HG03558 (cell line): ENCODE measurements around the gene RANBP17.
"Not testable (repeated sequence)": the region's sequence is repeated elsewhere in the genome, so short reads cannot be mapped to it uniquely, and the experiment has no call there.

Experiments used
- ATAC-seq: cut with Tn5 transposase; IDR thresholded peaks from one replicate; pipeline ENCODE4 v1.9.1; 2021; ENCODE audit warnings: moderate number of reproducible peaks; ENCODE audit not compliant: unreplicated experiment; ENCODE audit errors: extremely low read depth

Gene RANBP17

DNA sequence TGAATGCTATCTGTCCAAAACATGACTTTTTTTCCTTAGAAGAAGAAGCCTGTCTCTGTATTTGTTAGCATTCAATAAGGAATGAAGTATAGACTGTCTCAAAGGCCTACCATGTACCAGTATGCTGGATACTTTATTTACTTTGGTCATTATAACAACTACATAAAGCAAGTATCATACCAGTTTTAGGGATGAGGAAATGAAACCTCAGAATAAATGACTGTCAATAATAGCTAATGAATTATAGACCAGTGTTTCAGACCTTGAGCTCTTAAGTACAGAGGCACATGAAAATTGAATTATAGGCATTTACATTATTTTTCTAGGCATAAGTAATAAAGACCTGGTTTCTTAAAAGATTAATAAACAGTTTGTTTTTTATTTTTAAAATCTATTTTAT lies 280.8 kb downstream of the RANBP17 start:
- no peak for ATAC-seq

GRCh38 chr5:171143171-171143570 lies 281.4 kb downstream of the RANBP17 start:
- ATAC-seq: no peak

GRCh38 chr5:171143926-171144325 lies 282.1 kb downstream of the RANBP17 start:
- no peak for ATAC-seq

DNA sequence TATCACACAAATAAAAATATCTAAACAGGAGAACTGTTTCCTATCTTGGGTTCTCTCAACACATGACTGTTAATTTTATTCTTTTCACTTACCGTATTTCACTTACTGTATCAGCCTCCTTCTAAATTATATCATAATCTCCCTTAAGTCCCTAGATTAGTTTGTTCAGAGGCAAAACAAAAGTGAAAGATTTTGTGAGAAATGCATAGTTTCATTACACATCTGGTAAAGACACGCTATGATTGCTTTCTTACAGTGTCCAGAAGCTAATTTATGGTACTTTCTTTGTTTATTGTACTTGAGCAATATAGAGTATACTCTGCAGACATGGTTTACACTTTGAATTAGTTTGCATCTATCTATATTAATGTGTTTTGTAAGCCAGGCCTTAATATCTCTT lies 287.5 kb downstream of the RANBP17 start:
- peak; percentile 69 for ATAC-seq

GRCh38 chr5:171149772-171150171 lies 288.0 kb downstream of the RANBP17 start:
- no peak for ATAC-seq

DNA sequence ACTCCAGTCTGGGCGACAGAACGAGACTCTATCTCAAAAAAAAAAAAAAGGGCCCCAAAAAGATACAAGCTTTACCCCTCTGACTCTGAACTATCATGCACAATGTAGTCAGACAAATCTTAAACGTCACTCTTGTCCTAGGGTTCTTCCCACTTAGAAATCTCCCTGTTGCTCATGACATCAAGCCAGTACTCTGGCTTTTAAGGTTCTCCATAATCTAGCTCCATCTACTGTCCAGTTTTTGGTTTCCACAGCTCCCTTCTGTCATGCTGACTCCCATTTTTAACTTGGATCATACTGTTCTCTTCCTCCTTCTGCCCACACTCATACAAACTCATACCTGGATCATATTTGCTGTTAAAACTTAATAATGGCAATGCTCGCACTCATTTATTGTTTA lies 290.6 kb downstream of the RANBP17 start:
- ATAC-seq: no peak

GRCh38 chr5:171155621-171156020 lies 293.8 kb downstream of the RANBP17 start:
- ATAC-seq: no peak

GRCh38 chr5:171157276-171157675 lies 295.5 kb downstream of the RANBP17 start:
- no peak for ATAC-seq

DNA sequence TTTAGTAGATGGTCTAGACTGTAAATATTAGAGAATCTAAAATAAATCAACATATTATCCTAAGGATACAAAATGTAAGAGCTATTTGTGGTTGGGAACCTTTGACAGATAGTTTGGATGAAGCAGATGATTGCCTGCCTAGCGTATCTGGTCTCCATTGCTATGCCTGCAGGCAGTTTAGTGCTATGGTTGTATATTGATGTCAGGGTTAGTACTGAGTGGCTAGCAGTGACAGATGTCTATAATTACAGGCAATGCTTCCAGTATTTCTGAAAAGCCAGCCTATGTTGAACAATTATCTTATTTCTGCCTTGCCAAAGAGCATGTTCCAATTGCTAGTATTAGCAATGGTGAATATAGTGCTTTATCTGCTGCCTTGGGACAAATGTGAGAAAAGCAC lies 296.0 kb downstream of the RANBP17 start:
- no peak for ATAC-seq

- no peak for ATAC-seq
Measured at GRCh38 chr5:171158581-171158980, 296.8 kb downstream of the RANBP17 start.

- ATAC-seq: no peak
Measured at GRCh38 chr5:171162165-171162564, 300.3 kb downstream of the RANBP17 start.

DNA sequence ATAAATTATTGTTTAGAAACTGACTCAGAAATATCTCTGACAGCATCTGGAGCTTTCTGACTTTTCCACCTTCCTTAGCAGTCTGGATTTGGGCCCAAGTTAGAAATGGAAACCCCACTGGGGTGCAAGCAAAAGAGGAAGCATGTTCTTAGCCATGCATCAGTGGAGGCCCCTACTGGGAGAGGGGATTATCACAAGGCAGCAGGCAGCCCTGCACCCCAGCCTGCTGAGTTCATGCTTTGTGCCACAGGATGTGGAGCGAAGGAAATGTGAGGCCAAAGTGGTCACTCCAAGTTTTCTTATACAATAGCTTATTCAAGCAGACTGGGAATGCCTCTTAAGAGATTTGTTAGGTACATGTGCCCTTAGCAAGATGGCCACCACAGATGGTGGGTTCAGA lies 300.8 kb downstream of the RANBP17 start:
- no peak for ATAC-seq

DNA sequence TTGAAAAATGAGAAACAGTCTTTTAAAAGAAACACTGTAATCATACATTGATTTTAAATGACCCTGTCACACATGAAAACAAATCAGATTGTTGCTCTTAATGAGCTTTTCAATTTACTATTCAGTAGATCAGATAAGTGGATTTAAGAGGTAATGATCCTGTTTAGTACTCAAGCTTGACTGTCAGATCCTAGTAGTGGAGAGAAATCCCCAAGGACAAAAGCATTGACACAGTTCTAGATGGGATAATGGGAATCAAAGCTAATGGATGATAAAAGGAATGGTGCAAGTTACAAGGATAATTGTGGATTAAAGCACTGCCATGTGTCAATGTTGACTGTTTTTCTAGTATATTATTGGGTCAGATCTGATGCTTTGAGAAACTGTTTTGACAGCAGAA lies 304.9 kb downstream of the RANBP17 start:
- no peak for ATAC-seq

- ATAC-seq: no peak
Measured at GRCh38 chr5:171168171-171168570, 306.4 kb downstream of the RANBP17 start.

DNA sequence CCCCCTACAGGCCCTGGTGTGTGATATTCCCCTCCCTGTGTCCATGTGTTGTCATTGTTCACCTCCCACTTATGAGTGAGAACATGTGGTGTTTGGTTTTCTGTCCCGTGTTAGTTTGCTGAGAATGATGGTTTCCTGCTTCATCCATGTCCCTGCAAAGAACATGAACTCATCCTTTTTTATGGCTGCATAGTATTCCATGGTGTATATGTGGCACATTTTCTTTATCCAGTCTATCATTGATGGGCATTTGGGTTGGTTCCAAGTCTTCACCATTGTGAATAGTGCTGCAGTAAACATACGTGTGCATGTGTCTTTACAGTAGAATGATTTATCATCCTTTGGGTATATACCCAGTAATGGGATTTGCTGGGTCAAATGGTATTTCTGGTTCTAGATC lies 313.1 kb downstream of the RANBP17 start:
- ATAC-seq: not testable (repeated sequence)

DNA sequence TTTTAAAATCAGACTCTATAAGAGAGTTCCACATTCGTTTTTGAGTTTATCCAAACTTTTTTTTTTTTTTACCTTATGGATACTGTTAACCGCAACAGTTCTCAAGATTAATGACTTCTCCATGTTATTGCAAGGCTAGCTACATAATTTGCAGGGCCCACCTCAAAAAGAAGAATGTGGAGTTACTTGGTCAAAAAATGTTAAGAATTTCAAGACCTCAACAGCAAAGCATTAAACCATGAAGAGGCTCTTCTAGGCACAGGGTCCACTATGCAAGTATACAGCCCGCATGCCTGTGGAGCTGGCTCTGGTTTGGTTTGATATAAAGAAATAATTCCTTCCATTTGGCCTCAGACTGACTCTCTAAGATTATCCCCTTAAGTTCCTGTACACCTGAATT lies 313.9 kb downstream of the RANBP17 start:
- ATAC-seq: no peak

DNA sequence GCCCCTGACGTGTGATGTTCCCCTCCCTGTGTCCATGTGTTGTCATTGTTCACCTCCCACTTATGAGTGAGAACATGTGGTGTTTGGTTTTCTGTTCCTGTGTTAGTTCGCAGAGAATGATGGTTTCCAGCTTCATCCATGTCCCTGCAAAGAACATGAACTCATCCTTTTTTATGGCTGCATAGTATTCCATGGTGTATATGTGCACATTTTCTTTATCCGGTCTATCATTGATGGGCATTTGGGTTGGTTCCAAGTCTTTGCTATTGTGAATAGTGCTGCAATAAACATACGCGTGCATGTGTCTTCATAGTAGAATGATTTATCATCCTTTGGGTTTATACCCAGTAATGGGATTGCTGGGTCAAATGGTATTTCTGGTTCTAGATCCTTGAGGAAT lies 316.4 kb downstream of the RANBP17 start:
- ATAC-seq: not testable (repeated sequence)

DNA sequence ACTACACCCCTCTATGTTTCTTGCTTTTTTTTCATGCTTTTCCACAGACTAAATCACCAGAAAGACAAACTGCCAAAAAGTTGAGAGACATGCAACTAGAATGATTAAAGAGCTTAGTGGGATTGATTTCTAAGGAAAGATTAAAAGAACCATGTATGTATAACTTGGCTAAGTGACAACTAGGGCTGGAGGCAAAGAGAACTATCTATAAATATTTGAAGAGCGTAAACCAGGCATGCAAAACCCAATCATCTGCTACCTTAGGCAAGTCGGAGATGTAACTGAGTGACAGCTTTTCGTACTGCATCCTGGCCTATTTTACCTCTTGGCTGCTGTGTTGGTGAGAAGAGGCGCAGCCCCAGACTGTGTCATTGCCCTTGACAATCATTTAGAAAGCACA lies 326.2 kb downstream of the RANBP17 start:
- no peak for ATAC-seq

DNA sequence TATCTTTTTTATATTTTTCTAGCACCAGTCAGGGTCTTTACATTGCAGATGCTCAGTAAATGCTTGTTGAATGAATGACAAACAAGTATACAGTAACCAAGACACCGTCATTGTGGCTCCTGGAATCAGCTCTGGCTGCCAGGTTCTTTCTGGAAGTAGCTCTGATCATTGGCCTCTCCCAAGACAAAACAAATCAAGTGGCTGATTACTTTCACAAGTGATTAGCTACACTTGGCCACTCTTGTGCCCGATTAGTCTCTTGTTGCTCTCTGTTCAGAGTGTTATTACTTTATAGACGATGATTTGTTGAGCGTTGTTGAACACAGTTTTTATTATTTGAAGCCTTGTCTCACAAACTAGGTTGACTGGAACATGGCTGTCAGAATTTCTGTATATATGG lies 327.6 kb downstream of the RANBP17 start:
- no peak for ATAC-seq

DNA sequence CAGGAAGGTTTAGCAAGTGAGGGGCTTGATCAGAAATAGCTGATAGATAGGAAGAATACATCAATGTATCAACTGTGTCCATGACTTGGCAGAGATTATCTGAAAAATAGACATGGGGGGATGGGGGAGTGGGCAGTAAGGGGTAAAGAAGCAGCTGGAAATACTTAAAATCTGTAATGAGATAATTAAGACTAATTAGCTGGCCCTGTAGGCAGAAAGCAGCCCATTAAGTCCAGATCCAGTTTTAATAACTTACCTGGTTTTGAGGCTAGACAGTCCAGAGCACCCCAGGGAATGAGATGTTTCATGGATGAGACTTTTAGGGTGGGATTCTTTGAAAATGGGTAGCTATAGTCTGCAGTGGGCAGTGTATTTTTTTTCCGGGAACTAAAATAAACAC lies 330.3 kb downstream of the RANBP17 start:
- no peak for ATAC-seq

- ATAC-seq: no peak
Measured at GRCh38 chr5:171201310-171201709, 339.5 kb downstream of the RANBP17 start.

GRCh38 chr5:171205375-171205774 lies 343.6 kb downstream of the RANBP17 start:
- ATAC-seq: no peak

DNA sequence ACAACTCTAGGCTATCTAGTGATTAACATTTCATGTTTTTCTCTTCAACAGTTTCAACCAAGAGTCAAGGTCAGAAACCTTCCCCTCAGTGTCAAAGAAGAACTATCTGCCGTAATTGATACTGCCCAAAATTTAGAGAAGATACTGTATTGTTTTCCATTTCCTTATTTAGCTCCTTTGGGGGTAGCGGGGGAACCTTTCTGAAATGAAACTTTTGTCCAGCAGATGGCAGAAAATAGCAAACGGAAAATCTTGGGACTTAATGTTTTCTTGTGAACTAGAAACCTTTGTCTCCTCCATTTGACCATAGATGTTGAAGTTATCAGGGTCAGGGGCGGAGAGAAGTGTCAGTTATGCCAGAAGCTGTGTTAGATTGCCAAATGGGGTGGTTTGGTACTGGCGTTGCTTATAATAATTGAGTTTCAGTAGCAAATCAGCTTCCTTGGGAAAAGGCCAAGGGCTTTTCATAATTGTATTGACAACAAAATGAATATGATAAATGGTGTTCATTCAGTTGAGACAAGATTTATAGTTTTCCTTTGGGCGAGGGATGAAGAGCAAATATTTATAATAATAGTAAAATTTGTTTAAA lies 345.5 kb downstream of the RANBP17 start:
- ATAC-seq: no peak
